DND-41 (cell line): ENCODE data around the gene ABHD16A.

ENCODE experiments used
- ATAC-seq: fragments of 200-7000 bp; cut with Tn5 transposase; 3 replicates; pipeline ENCODE4 v1.9.1; 2021; ENCODE audit warnings: low read depth; ENCODE audit not compliant: insufficient read depth
- DNase-seq: peaks from one replicate; pipeline ENCODE4 v3.0.0-alpha.2; 2020
- H2AFZ ChIP-seq: 2 replicates; pipeline ENCODE4 v1.6.0; 2012; ENCODE audit warnings: low read depth, low read length
- H3K27ac ChIP-seq: 2 replicates; pipeline ENCODE4 v1.5.1; 2012; ENCODE audit warnings: low read length, inconsistent platforms
- H3K27me3 ChIP-seq: fragments of 200-600 bp; sonication (generic); 2 replicates; pipeline ENCODE4 v1.6.0; 2012; ENCODE audit warnings: low read length, mild to moderate bottlenecking, inconsistent platforms; ENCODE audit not compliant: insufficient read depth, poor library complexity
- H3K36me3 ChIP-seq: 2 replicates; pipeline ENCODE4 v1.5.1; 2012; ENCODE audit warnings: low read length, inconsistent platforms; ENCODE audit not compliant: insufficient read depth
- H3K4me1 ChIP-seq: 2 replicates; pipeline ENCODE4 v1.5.1; 2012; ENCODE audit warnings: mild to moderate bottlenecking, low read length; ENCODE audit not compliant: insufficient read depth
- H3K4me2 ChIP-seq: 2 replicates; pipeline ENCODE4 v1.6.0; 2012; ENCODE audit warnings: mild to moderate bottlenecking, moderate library complexity, low read length, inconsistent platforms; ENCODE audit not compliant: insufficient read depth
- H3K4me3 ChIP-seq, 2 experiments: fragments of 200-600 bp in 1 of 2; shearing (Covaris generic) in 1 of 2; 2 replicates each; pipeline ENCODE4 v1.5.1; 2012 to 2016; ENCODE audit warnings: inconsistent platforms in 2 of 2, low read length in 2 of 2, mild to moderate bottlenecking in 2 of 2, low read depth in 1 of 2, moderate library complexity in 1 of 2
- H3K79me2 ChIP-seq: 2 replicates; pipeline ENCODE4 v1.6.0; 2012; ENCODE audit warnings: low read length, inconsistent platforms; ENCODE audit not compliant: insufficient read depth
- H3K9ac ChIP-seq: 2 replicates; pipeline ENCODE4 v1.6.0; 2012; ENCODE audit warnings: low read depth, mild to moderate bottlenecking, inconsistent platforms, low read length, moderate library complexity
- H3K9me3 ChIP-seq: 2 replicates; pipeline ENCODE4 v1.5.1; 2012; ENCODE audit warnings: low read length, moderate library complexity, mild to moderate bottlenecking, inconsistent platforms; ENCODE audit not compliant: insufficient read depth, severe bottlenecking
- H4K20me1 ChIP-seq: 2 replicates; pipeline ENCODE4 v1.6.0; 2012; ENCODE audit warnings: low read length; ENCODE audit not compliant: insufficient read depth
- EZH2 ChIP-seq: IDR thresholded peaks from 3 replicates; pipeline ENCODE4 v1.6.1; 2012; ENCODE audit warnings: borderline replicate concordance, low read depth, mild to moderate bottlenecking, moderate library complexity, low read length, inconsistent platforms; ENCODE audit not compliant: severe bottlenecking
- TF ChIP-seq, protein P1 (sequence below): IDR thresholded peaks from 2 replicates; pipeline ENCODE4 v1.5.1; 2012; ENCODE audit warnings: borderline replicate concordance, low read length, moderate library complexity, mild to moderate bottlenecking; ENCODE audit not compliant: poor library complexity, severe bottlenecking; ENCODE audit errors: extremely low read depth

ABHD16A gene

DNA sequence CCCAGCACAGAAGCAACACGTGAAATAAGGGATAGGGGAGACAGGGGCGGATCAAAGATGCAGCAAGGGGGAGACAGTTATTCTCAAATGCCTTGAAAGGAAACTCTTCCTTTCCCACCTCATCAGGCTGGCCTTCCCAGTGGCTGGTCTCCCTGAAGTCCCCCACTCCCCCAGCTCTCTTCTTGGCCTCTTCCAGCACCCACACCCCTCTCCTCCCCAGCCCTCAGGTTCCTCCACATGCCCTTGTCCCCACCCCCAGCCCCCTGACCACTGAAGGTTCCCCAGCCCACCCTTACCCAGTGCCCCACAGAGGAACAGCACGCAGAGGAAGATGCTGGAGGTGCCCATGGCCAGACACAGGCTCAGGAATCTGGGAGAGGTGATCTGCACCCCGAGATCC, 10.3 kb upstream of the ABHD16A start:
- TF ChIP-seq EZH2: no peak
- TF ChIP-seq, protein P1, sequence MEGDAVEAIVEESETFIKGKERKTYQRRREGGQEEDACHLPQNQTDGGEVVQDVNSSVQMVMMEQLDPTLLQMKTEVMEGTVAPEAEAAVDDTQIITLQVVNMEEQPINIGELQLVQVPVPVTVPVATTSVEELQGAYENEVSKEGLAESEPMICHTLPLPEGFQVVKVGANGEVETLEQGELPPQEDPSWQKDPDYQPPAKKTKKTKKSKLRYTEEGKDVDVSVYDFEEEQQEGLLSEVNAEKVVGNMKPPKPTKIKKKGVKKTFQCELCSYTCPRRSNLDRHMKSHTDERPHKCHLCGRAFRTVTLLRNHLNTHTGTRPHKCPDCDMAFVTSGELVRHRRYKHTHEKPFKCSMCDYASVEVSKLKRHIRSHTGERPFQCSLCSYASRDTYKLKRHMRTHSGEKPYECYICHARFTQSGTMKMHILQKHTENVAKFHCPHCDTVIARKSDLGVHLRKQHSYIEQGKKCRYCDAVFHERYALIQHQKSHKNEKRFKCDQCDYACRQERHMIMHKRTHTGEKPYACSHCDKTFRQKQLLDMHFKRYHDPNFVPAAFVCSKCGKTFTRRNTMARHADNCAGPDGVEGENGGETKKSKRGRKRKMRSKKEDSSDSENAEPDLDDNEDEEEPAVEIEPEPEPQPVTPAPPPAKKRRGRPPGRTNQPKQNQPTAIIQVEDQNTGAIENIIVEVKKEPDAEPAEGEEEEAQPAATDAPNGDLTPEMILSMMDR: no peak
- Histone ChIP-seq H3K79me2 (no peaks in the 10 kb centered on the region), H3K4me2 (no peak overlapping the region), H3K36me3 (no peaks in the 10 kb centered on the region), H3K4me1 (no peaks in the 10 kb centered on the region), H3K27me3 (no peaks in the 10 kb centered on the region), H3K4me3 (no peak overlapping the region), H3K9ac (no peak overlapping the region), H2AFZ (no peak overlapping the region), H3K9me3 (no peaks in the 10 kb centered on the region), H3K27ac (no peak overlapping the region), H4K20me1 (no peaks in the 10 kb centered on the region)
- no peak for DNase-seq
- ATAC-seq: no peak

DNA sequence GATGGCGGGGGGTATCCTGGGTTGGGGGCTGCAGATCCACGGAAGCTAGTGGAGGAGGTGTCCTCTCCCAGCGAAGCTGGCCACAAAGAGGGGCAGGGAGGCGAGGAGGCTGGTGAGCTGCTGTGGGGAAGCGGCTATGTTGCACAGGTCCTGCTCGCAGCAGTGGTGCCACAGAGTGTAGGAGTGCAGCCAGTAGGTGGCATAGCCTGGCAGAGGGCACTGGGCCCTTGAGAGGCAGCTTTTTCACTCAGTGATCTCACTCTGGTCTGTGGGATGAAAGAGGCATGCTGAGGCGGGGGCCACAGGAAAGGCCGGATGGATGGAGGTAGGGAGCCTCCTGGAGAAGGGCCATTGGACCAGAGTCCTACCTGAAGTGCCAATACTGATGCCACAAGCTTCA, 9.2 kb upstream of the ABHD16A start:
- Histone ChIP-seq H3K79me2 (no peaks in the 10 kb centered on the region), H3K36me3 (no peaks in the 10 kb centered on the region), H3K9ac (no peak overlapping the region), H3K27ac (no peak overlapping the region), H3K4me1 (no peaks in the 10 kb centered on the region), H3K4me3 (no peak overlapping the region), H4K20me1 (no peaks in the 10 kb centered on the region), H3K4me2 (no peak overlapping the region), H3K27me3 (no peaks in the 10 kb centered on the region), H3K9me3 (no peaks in the 10 kb centered on the region), H2AFZ (no peak overlapping the region)
- DNase-seq: no peak
- TF ChIP-seq, protein P1: peak; percentile 48
- no peak for TF ChIP-seq EZH2
- ATAC-seq: peak; percentile 70

DNA sequence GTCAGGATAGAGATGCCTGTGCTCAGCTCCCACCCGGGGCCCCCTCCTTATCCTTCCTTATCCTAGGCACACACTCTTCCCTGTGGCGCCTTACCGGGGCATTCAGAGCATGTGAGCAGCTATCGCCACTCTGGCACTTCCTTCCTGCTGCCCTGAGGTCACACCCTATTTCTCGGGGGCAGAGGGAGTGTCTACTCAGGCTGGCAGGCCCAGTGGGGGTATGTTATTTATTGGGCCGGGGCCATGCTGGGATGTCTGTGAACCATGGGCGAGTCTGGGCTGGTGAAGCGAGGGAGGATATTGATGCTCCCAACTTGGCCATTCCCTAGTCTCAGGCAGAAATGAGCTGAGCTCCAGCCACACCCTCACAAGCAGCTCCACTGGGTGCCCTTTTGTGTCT, 8.1 kb upstream of the ABHD16A start:
- H3K9me3 ChIP-seq: no peaks in the 10 kb centered on the region
- H3K4me3 ChIP-seq: no peak overlapping the region
- no peak overlapping the region for H3K27ac ChIP-seq
- H3K9ac ChIP-seq: no peak overlapping the region
- H3K4me1 ChIP-seq: no peaks in the 10 kb centered on the region
- no peak for TF ChIP-seq EZH2
- TF ChIP-seq, protein P1: no peak
- H4K20me1 ChIP-seq: no peaks in the 10 kb centered on the region
- no peak for DNase-seq
- no peak; the same call in 2 of the 3 replicates for ATAC-seq
- H3K27me3 ChIP-seq: no peaks in the 10 kb centered on the region
- H3K79me2 ChIP-seq: no peaks in the 10 kb centered on the region
- no peaks in the 10 kb centered on the region for H3K36me3 ChIP-seq
- H3K4me2 ChIP-seq: no peak overlapping the region
- no peak overlapping the region for H2AFZ ChIP-seq
